ENCODE data around the gene SLC35G4. TPM values are rescaled to one million over a fixed set of nuclear protein-coding genes. Genes with fewer than 3 reads are reported as not detected.

SLC35G4 gene
- total and polyA plus RNA-seq, 2 of the 13 experiments (the other 11 are each of a cell fraction or from before 2014, with no cell fraction given), result not detected

GRCh38 chr18:11658019-11658418 lies 48.6 kb downstream of the SLC35G4 start:
- ChIA-PET POLR2A (no interaction called here), CTCF (ENCODE audit: low intra/inter-chr PET ratio, low total read pairs) (no interaction called here)
- no peak overlapping the region for H3K4me2 ChIP-seq (ENCODE audit: low read depth, low read length)
- no TSS peak for BruUV-seq (replicated peaks)
- no peaks in the 10 kb centered on the region for H3K36me3 ChIP-seq (replicated peaks in 1 of 2; ENCODE audit: control insufficient read depth in 1 of 2, insufficient read depth in 2 of 2, low read length in 2 of 2)
- no peak for ATAC-seq
- H3K9me3 ChIP-seq (ENCODE audit: low read length), result no peaks in the 10 kb centered on the region
- H3K79me2 ChIP-seq (ENCODE audit: insufficient read depth, low read length), result no peaks in the 10 kb centered on the region
- FAIRE-seq, result no peak
- DNase-seq (ENCODE audit: low spot score), result no peak
- no peak overlapping the region for H3K27ac ChIP-seq (ENCODE audit: extremely low read length, insufficient read depth, low read length)
- peaks cover 6 to 36% of the 10 kb centered on the region in 2 experiments; a peak in 4 of 5 replicates for H3K27me3 ChIP-seq (ENCODE audit: control insufficient read depth in 1 of 2, insufficient read depth in 2 of 2, low read length in 2 of 2)
- no peak overlapping the region for H3K9ac ChIP-seq (ENCODE audit: insufficient read depth, low read depth, low read length)
- intact Hi-C loops (cut with micrococcal nuclease; ENCODE audit: unreplicated experiment) (loop anchor here (10.0 kb wide), 1 partner anchor 87 kb away; no protein-coding TSS in a partner anchor), in situ Hi-C loops (cut with HindIII; ENCODE audit: extremely low pct_ligation_motif_present, low pct_unique_long_range_greater_than_20kb) (loop anchor here (10.0 kb wide), 2 partner anchors 67 to 387 kb away; no protein-coding TSS in a partner anchor)
- H4K20me1 ChIP-seq (ENCODE audit: insufficient read depth, low read length), result no peaks in the 10 kb centered on the region
- no peaks in the 10 kb centered on the region for H3K4me1 ChIP-seq (ENCODE audit: insufficient read depth, low read length)
- TF ChIP-seq DNMT1 (CRISPR knock-in tag; IDR thresholded peaks at IDR 0.05) (no peak), ZNF792 (CRISPR knock-in tag; IDR thresholded peaks at IDR 0.05) (no peak), BORCS8-MEF2B (CRISPR knock-in tag; IDR thresholded peaks at IDR 0.05) (no peak), NFIC (IDR thresholded peaks at IDR 0.05; ENCODE audit: low read length) (no peak), EHMT2 (IDR thresholded peaks at IDR 0.05; ENCODE audit: borderline replicate concordance, low read depth, low read length) (no peak), TBP (CRISPR knock-in tag; IDR thresholded peaks at IDR 0.05) (no peak), MED8 (CRISPR knock-in tag; IDR thresholded peaks at IDR 0.05; ENCODE audit: insufficient replicate concordance) (no peak), EEA1 (CRISPR knock-in tag; IDR thresholded peaks at IDR 0.05; ENCODE audit: borderline replicate concordance) (no peak), CSRNP1 (CRISPR knock-in tag; IDR thresholded peaks at IDR 0.05) (no peak), NONO (IDR thresholded peaks at IDR 0.05) (no peak), NONO (CRISPR knock-in tag; conservative IDR thresholded peaks at IDR 0.05) (no peak), SMARCE1 (IDR thresholded peaks at IDR 0.05; ENCODE audit: borderline replicate concordance) (no peak), SP5 (CRISPR knock-in tag; IDR thresholded peaks at IDR 0.05; ENCODE audit: borderline replicate concordance, low read depth) (no peak)
- no peak overlapping the region for H2AFZ ChIP-seq (ENCODE audit: low read length)
- 28% methylated on average over 5 of the region's 5 CpGs for WGBS (ENCODE audit: low lambda C conversion rate)
- no peak overlapping the region for H3K4me3 ChIP-seq (replicated peaks in 1 of 3; ENCODE audit: insufficient read depth in 1 of 3, low read depth in 2 of 3, low read length in 3 of 3)

Data from HepG2 (cell line).